ENCODE measurements around the gene REEP1.

GRCh38 chr2:86296947-86297346, 40.5 kb downstream of the REEP1 start:
- no peak for TF ChIP-seq CTCF (IDR thresholded peaks at IDR 0.05 in 8 of 11, conservative IDR thresholded peaks at IDR 0.05 in 3 of 11)
- no peak for TF ChIP-seq POLR2AphosphoS5 (IDR thresholded peaks at IDR 0.05)
- TF ChIP-seq POLR2A (IDR thresholded peaks at IDR 0.05) = no peak
